Ovary (tissue), 3 donors: Measurements from ENCODE around the gene RBM4B.

ENCODE experiments used
- CTCF ChIP-seq, 3 donors: fragments of 450-650 bp in 2 of 3; fragments of 200-600 bp in 1 of 3; IDR thresholded peaks; one replicate each; pipeline versions ENCODE4 v1.5.1 to v1.8.0; 2016 to 2022; ENCODE audit warnings: antibody characterized with exemption in 3 of 3, mild to moderate bottlenecking in 1 of 3
- POLR2A ChIP-seq: fragments of 450-650 bp; IDR thresholded peaks from one replicate; pipeline ENCODE4 v1.6.1; 2017; ENCODE audit warnings: antibody characterized with exemption, mild to moderate bottlenecking, moderate library complexity
- donor health status: DM: no; HTN: no; CAD: no.

GRCh38 chr11:66626382-66626781 is 51.3 kb downstream of the RBM4B start:
- TF ChIP-seq POLR2A (no peak), CTCF (IDR thresholded peaks at IDR 0.05) (no peak)
